CD14-positive monocyte (primary cell): ENCODE measurements around the gene JMJD1C. TPM values are rescaled to one million over a fixed set of nuclear protein-coding genes. Genes with fewer than 3 reads are reported as not detected.

Experiments used
- DNase-seq, 3 donors: peaks; one replicate each; pipeline ENCODE4 v3.0.0-alpha.2; 2011 to 2022
- H2AFZ ChIP-seq: 2 replicates; pipeline ENCODE4 v1.6.0; 2012; ENCODE audit warnings: mild to moderate bottlenecking, low read depth, low read length, inconsistent platforms; ENCODE audit not compliant: insufficient read depth, poor library complexity, severe bottlenecking
- H3K27ac ChIP-seq, 2 donors: 1 replicate in 1 of 2; 2 replicates in 1 of 2; pipeline ENCODE4 v1.5.1; 2012 to 2013; ENCODE audit warnings: low read length in 2 of 2, control low read depth in 1 of 2, inconsistent platforms in 1 of 2, low read depth in 1 of 2, mild to moderate bottlenecking in 1 of 2
- H3K27me3 ChIP-seq, 2 donors: one replicate each; pipeline versions ENCODE4 v1.6.0 to v1.6.1; 2011 to 2013; ENCODE audit warnings: low read length in 2 of 2; ENCODE audit not compliant: control insufficient read depth in 2 of 2, insufficient read depth in 2 of 2
- H3K36me3 ChIP-seq, 2 donors: replicated peaks in 1 of 2; 1 replicate in 1 of 2; 2 replicates in 1 of 2; pipeline versions ENCODE4 v1.5.1 to v1.6.1; 2012 to 2013; ENCODE audit warnings: low read length in 2 of 2, control low read depth in 1 of 2, inconsistent platforms in 1 of 2, mild to moderate bottlenecking in 1 of 2; ENCODE audit not compliant: insufficient read depth in 2 of 2, control insufficient read depth in 1 of 2
- H3K4me1 ChIP-seq, 2 donors: 1 replicate in 1 of 2; 2 replicates in 1 of 2; pipeline versions ENCODE4 v1.5.1 to v1.6.1; 2012 to 2013; ENCODE audit warnings: low read length in 2 of 2, control low read depth in 1 of 2, inconsistent platforms in 1 of 2, mild to moderate bottlenecking in 1 of 2, moderate library complexity in 1 of 2; ENCODE audit not compliant: insufficient read depth in 2 of 2, control insufficient read depth in 1 of 2
- H3K4me2 ChIP-seq: replicated peaks from 2 replicates; pipeline ENCODE3; 2012; ENCODE audit warnings: low read length, moderate library complexity, mild to moderate bottlenecking; ENCODE audit not compliant: poor library complexity, severe bottlenecking; ENCODE audit errors: extremely low read depth
- H3K4me3 ChIP-seq, 3 experiments: fragments of 200-600 bp in 1 of 3; sonication (generic) in 1 of 3; replicated peaks in 1 of 3; 1 replicate in 2 of 3; 2 replicates in 1 of 3; pipeline ENCODE4 v1.5.1; 2011 to 2013; ENCODE audit warnings: low read length in 3 of 3, mild to moderate bottlenecking in 3 of 3, control low read depth in 2 of 3, low read depth in 2 of 3, inconsistent platforms in 1 of 3, moderate library complexity in 1 of 3
- H3K79me2 ChIP-seq: 2 replicates; pipeline ENCODE4 v1.6.0; 2012; ENCODE audit warnings: mild to moderate bottlenecking, control low read depth, inconsistent platforms, low read length, moderate library complexity; ENCODE audit not compliant: insufficient read depth
- H3K9ac ChIP-seq: 2 replicates; pipeline ENCODE4 v1.6.0; 2017; ENCODE audit warnings: low read length, mild to moderate bottlenecking; ENCODE audit not compliant: insufficient read depth, poor library complexity, severe bottlenecking
- H3K9me3 ChIP-seq, 2 donors: replicated peaks in 1 of 2; 1 replicate in 1 of 2; 2 replicates in 1 of 2; pipeline versions ENCODE4 v1.5.1 to v1.6.1; 2012 to 2013; ENCODE audit warnings: low read length in 2 of 2, control low read depth in 1 of 2; ENCODE audit not compliant: control insufficient read depth in 1 of 2, insufficient read depth in 1 of 2
- H4K20me1 ChIP-seq: 2 replicates; pipeline ENCODE4 v1.6.0; 2012; ENCODE audit warnings: mild to moderate bottlenecking, low read length, control low read depth, moderate library complexity; ENCODE audit not compliant: insufficient read depth
- H3K27ac Mint-ChIP-seq, 7 donors: one replicate each; pipeline ENCODE4 v1.8.0; 2020; ENCODE audit warnings: mild to moderate bottlenecking in 7 of 7, mixed read lengths in 7 of 7, moderate library complexity in 6 of 7, inconsistent platforms in 2 of 7
- H3K27me3 Mint-ChIP-seq, 3 donors: one replicate each; pipeline ENCODE4 v1.8.0; 2021 to 2022; ENCODE audit warnings: low read depth in 3 of 3, mild to moderate bottlenecking in 3 of 3, mixed read lengths in 3 of 3, moderate library complexity in 3 of 3, inconsistent platforms in 1 of 3
- H3K36me3 Mint-ChIP-seq, 2 donors: one replicate each; pipeline ENCODE4 v1.8.0; 2020; ENCODE audit warnings: mixed read lengths in 2 of 2, inconsistent platforms in 1 of 2, mild to moderate bottlenecking in 1 of 2
- H3K4me1 Mint-ChIP-seq: one replicate; pipeline ENCODE4 v1.8.0; 2020; ENCODE audit warnings: mild to moderate bottlenecking, mixed read lengths
- H3K4me3 Mint-ChIP-seq, 2 donors: one replicate each; pipeline ENCODE4 v1.8.0; 2020; ENCODE audit warnings: mild to moderate bottlenecking in 2 of 2, mixed read lengths in 2 of 2, moderate library complexity in 1 of 2
- H3K9me3 Mint-ChIP-seq, 7 donors: one replicate each; pipeline ENCODE4 v1.8.0; 2020 to 2022; ENCODE audit warnings: mixed read lengths in 7 of 7, mild to moderate bottlenecking in 6 of 7, moderate library complexity in 6 of 7, inconsistent platforms in 2 of 7
- WGBS: methylation state at CpG from one replicate; pipeline ENCODE4 v1.1.5; 2013; ENCODE audit warnings: missing lambda C conversion rate; ENCODE audit not compliant: insufficient coverage; 5-methylcytosine and 5-hydroxymethylcytosine counted together
- intact Hi-C, 2 donors: fragments of 100-400 bp; cut with micrococcal nuclease; formaldehyde crosslinking; loops; one replicate each; pipeline versions ENCODE4 v1.15.0 to v1.15.1; 2023
- polyA plus RNA-seq, 3 donors: library from polyadenylated mRNA; depleted of rRNA in 1 of 3; unstranded in 2 of 3; stranded (reverse) in 1 of 3; fragments of 300-500 nt in 2 of 3; fragments of >200 nt in 1 of 3; fragmentation: Illumina TruSeq in 2 of 3; gene quantifications; 1 replicate in 2 of 3; 2 replicates in 1 of 3; pipeline ENCODE4 v1.2.3, GENCODE V29; 2012 to 2021
- TF ChIP-seq, protein P1 (sequence below): fragments of 200-600 bp; IDR thresholded peaks from one replicate; pipeline ENCODE4 v1.8.0; 2022; ENCODE audit warnings: antibody characterized with exemption, mild to moderate bottlenecking

The JMJD1C gene
- polyA plus RNA-seq, 3 donors = 27.8 to 84.8 (median 46.5) TPM

- no peak overlapping the region for H3K4me3 ChIP-seq
- no CpG with 5 or more reads among the region's 3 CpGs for WGBS
- H3K27me3 ChIP-seq = no peaks in the 10 kb centered on the region
- Mint-ChIP-seq H3K27me3 (peaks cover 0 to 2% (median 0%) of the 10 kb centered on the region in 3 donors), H3K4me1 (peaks cover 32% of the 10 kb centered on the region), H3K27ac (no peak overlapping the region), H3K9me3 (peaks cover 0 to 3% (median 0%) of the 10 kb centered on the region in 7 donors), H3K4me3 (no peak overlapping the region), H3K36me3 (no peaks in the 10 kb centered on the region)
- peaks cover 8% of the 10 kb centered on the region for H4K20me1 ChIP-seq
- H3K27ac ChIP-seq = no peak overlapping the region
- H3K9ac ChIP-seq = no peak overlapping the region
- H2AFZ ChIP-seq = no peak overlapping the region
- intact Hi-C loops = no loop called here
- no peak for DNase-seq
- H3K36me3 ChIP-seq = no peaks in the 10 kb centered on the region
- peaks cover 29% of the 10 kb centered on the region for H3K79me2 ChIP-seq
- H3K4me2 ChIP-seq = no peak overlapping the region
- TF ChIP-seq, protein P1, sequence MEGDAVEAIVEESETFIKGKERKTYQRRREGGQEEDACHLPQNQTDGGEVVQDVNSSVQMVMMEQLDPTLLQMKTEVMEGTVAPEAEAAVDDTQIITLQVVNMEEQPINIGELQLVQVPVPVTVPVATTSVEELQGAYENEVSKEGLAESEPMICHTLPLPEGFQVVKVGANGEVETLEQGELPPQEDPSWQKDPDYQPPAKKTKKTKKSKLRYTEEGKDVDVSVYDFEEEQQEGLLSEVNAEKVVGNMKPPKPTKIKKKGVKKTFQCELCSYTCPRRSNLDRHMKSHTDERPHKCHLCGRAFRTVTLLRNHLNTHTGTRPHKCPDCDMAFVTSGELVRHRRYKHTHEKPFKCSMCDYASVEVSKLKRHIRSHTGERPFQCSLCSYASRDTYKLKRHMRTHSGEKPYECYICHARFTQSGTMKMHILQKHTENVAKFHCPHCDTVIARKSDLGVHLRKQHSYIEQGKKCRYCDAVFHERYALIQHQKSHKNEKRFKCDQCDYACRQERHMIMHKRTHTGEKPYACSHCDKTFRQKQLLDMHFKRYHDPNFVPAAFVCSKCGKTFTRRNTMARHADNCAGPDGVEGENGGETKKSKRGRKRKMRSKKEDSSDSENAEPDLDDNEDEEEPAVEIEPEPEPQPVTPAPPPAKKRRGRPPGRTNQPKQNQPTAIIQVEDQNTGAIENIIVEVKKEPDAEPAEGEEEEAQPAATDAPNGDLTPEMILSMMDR = no peak
- no peaks in the 10 kb centered on the region for H3K9me3 ChIP-seq
- peaks cover 23 to 30% of the 10 kb centered on the region in 2 donors for H3K4me1 ChIP-seq
Measured at GRCh38 chr10:63373176-63373575, 92.6 kb downstream of the JMJD1C start.

GRCh38 chr10:63369711-63370110 lies 96.1 kb downstream of the JMJD1C start:
- no peaks in the 10 kb centered on the region for H3K9me3 ChIP-seq
- intact Hi-C loops = no loop called here
- H4K20me1 ChIP-seq = peaks cover 8% of the 10 kb centered on the region
- no peaks in the 10 kb centered on the region for H3K9me3 Mint-ChIP-seq
- H3K27ac Mint-ChIP-seq = peak overlapping the region in 1 of 7 donors; percentile 30
- H3K36me3 Mint-ChIP-seq = peaks cover 0 to 2% of the 10 kb centered on the region in 2 donors
- H3K27ac ChIP-seq = no peak overlapping the region
- no peak overlapping the region for H3K4me3 Mint-ChIP-seq
- H3K4me1 Mint-ChIP-seq = peaks cover 5% of the 10 kb centered on the region
- peaks cover 13% of the 10 kb centered on the region for H3K79me2 ChIP-seq
- H3K4me2 ChIP-seq = no peak overlapping the region
- H3K36me3 ChIP-seq = no peaks in the 10 kb centered on the region
- no peaks in the 10 kb centered on the region for H3K27me3 ChIP-seq
- TF ChIP-seq, protein P1 = no peak
- no peak overlapping the region for H2AFZ ChIP-seq
- H3K4me1 ChIP-seq = no peaks in the 10 kb centered on the region
- H3K27me3 Mint-ChIP-seq = no peaks in the 10 kb centered on the region
- DNase-seq = no peak
- no peak overlapping the region for H3K4me3 ChIP-seq
- no peak overlapping the region for H3K9ac ChIP-seq
- WGBS = 83% methylated on average over 1 of the region's 2 CpGs
